ENCODE results near the gene ZNF691.

ZNF691 gene

DNA sequence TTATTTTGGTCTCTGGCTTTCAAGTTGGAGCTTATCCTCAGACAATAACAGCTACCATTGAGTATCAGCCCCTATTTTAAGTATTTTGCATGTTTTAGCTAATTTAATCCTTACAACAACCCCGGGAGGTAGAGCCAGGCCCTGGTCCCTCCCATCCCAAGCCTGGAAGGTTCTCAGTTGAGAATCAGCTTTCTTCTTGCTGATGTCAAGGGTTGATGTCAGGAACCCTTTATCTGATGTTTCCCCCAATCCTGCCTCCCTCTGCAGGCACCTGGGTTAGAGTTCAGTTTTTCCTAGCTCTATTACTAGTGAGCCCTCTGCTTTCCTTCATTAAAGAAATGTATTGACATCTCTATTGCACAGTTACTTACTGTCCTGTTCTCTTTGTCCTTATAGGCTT is 25.6 kb upstream of the ZNF691 start:
- Histone ChIP-seq H3K27me3 (ENCODE audit: insufficient read depth, low read length) (no peaks in the 10 kb centered on the region), H3K4me3 (ENCODE audit: low read depth, low read length, poor library complexity, severe bottlenecking) (no peak overlapping the region), H2AFZ (ENCODE audit: low read length) (no peak overlapping the region), H3K9me2 (ENCODE audit: low read depth, low read length) (no peaks in the 10 kb centered on the region), H3K9me3 (ENCODE audit: low read length) (no peaks in the 10 kb centered on the region), H3K4me2 (ENCODE audit: low read length) (no peak overlapping the region), H3K36me3 (ENCODE audit: insufficient read depth, low read length) (no peaks in the 10 kb centered on the region), H3K27ac (ENCODE audit: low read depth, low read length, poor library complexity, severe bottlenecking) (no peak overlapping the region), H4K20me1 (ENCODE audit: insufficient read depth, low read length) (no peaks in the 10 kb centered on the region), H3F3A (ENCODE audit: insufficient read depth, low read length) (no peaks in the 10 kb centered on the region), H3K4me1 (ENCODE audit: insufficient read depth, low read length, severe bottlenecking) (peaks cover 12% of the 10 kb centered on the region), H3K79me2 (ENCODE audit: insufficient read depth, low read length) (no peaks in the 10 kb centered on the region), H3K9ac (ENCODE audit: low read length) (no peak overlapping the region)
- no peak for TF ChIP-seq EZH2 (IDR thresholded peaks at IDR 0.05; ENCODE audit: borderline replicate concordance, low read length)

DNA sequence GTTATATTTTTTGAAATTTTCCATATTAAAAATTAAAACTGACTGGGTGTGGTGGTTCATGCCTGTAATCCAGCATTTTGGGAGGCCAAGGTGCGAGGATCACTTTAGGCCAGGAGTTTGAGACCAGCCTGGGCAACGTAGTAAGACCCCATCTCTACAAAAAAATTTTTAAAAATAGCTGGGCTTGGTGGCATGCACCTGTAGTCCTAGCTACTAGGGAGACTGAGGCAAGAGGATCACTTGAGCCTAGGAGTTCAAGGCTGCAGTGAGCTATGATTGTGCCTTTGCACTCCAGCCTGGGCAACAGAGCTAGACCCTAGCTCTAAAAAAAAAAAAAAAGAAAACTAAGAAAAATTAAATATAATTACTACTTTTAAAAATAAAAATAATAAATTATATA is 24.7 kb upstream of the ZNF691 start:
- Histone ChIP-seq H3K4me2 (ENCODE audit: low read length) (no peak overlapping the region), H3K27me3 (ENCODE audit: insufficient read depth, low read length) (no peaks in the 10 kb centered on the region), H3K9me2 (ENCODE audit: low read depth, low read length) (no peaks in the 10 kb centered on the region), H3K4me1 (ENCODE audit: insufficient read depth, low read length, severe bottlenecking) (peaks cover 4% of the 10 kb centered on the region), H3K79me2 (ENCODE audit: insufficient read depth, low read length) (no peaks in the 10 kb centered on the region), H3K36me3 (ENCODE audit: insufficient read depth, low read length) (no peaks in the 10 kb centered on the region), H3K9ac (ENCODE audit: low read length) (no peak overlapping the region), H3K27ac (ENCODE audit: low read depth, low read length, poor library complexity, severe bottlenecking) (no peak overlapping the region), H3K9me3 (ENCODE audit: low read length) (no peaks in the 10 kb centered on the region), H2AFZ (ENCODE audit: low read length) (no peak overlapping the region), H3K4me3 (ENCODE audit: low read depth, low read length, poor library complexity, severe bottlenecking) (no peak overlapping the region), H3F3A (ENCODE audit: insufficient read depth, low read length) (no peaks in the 10 kb centered on the region), H4K20me1 (ENCODE audit: insufficient read depth, low read length) (no peaks in the 10 kb centered on the region)
- TF ChIP-seq EZH2 (IDR thresholded peaks at IDR 0.05; ENCODE audit: borderline replicate concordance, low read length), result no peak
- TF ChIP-seq, protein P1, sequence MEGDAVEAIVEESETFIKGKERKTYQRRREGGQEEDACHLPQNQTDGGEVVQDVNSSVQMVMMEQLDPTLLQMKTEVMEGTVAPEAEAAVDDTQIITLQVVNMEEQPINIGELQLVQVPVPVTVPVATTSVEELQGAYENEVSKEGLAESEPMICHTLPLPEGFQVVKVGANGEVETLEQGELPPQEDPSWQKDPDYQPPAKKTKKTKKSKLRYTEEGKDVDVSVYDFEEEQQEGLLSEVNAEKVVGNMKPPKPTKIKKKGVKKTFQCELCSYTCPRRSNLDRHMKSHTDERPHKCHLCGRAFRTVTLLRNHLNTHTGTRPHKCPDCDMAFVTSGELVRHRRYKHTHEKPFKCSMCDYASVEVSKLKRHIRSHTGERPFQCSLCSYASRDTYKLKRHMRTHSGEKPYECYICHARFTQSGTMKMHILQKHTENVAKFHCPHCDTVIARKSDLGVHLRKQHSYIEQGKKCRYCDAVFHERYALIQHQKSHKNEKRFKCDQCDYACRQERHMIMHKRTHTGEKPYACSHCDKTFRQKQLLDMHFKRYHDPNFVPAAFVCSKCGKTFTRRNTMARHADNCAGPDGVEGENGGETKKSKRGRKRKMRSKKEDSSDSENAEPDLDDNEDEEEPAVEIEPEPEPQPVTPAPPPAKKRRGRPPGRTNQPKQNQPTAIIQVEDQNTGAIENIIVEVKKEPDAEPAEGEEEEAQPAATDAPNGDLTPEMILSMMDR (IDR thresholded peaks at IDR 0.05; ENCODE audit: low read length), result no peak

DNA sequence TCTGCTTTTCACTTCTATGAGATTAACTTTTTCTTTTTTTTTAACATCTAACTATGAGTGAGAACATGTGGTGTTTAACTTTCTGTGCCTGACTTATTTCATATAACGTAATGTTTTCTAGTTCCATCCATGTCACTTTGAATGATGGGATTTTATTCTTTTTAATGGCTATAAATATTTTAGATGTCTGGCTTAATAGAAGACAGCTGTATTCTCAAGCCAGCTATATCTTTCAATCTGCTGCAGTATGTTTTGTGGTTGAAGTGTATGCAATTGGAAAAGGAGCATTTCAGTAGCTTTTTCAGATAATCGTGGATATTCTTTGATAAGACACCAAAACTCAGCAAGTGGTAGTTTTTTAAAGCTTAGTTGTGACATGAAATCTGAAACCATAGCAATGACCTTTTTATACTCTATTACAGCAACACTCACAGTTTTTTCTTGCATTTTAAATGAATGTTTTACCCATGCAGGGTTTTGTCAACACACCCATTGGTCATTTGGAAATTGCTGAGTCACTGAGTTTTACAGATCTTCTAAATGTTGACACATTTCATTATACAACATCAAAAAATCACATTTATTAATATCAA is 23.5 kb upstream of the ZNF691 start:
- no peak overlapping the region for H3K9ac ChIP-seq (ENCODE audit: low read length)

More for the DNA sequence above, 23.5 kb upstream of the ZNF691 start:
- no peaks in the 10 kb centered on the region for H4K20me1 ChIP-seq (ENCODE audit: insufficient read depth, low read length)
- no peak overlapping the region for H3K4me2 ChIP-seq (ENCODE audit: low read length)
- no peaks in the 10 kb centered on the region for H3K79me2 ChIP-seq (ENCODE audit: insufficient read depth, low read length)
- no peak overlapping the region for H3K27ac ChIP-seq (ENCODE audit: low read depth, low read length, poor library complexity, severe bottlenecking)
- no peaks in the 10 kb centered on the region for H3K9me3 ChIP-seq (ENCODE audit: low read length)
- no peaks in the 10 kb centered on the region for H3K36me3 ChIP-seq (ENCODE audit: insufficient read depth, low read length)
- no peaks in the 10 kb centered on the region for H3K9me2 ChIP-seq (ENCODE audit: low read depth, low read length)
- no peaks in the 10 kb centered on the region for H3K27me3 ChIP-seq (ENCODE audit: insufficient read depth, low read length)
- no peaks in the 10 kb centered on the region for H3F3A ChIP-seq (ENCODE audit: insufficient read depth, low read length)
- H3K4me3 ChIP-seq (ENCODE audit: low read depth, low read length, poor library complexity, severe bottlenecking), result no peak overlapping the region
- no peak for TF ChIP-seq EZH2 (IDR thresholded peaks at IDR 0.05; ENCODE audit: borderline replicate concordance, low read length)
- TF ChIP-seq, protein P1 (IDR thresholded peaks at IDR 0.05; ENCODE audit: low read length), result no peak
- H3K4me1 ChIP-seq (ENCODE audit: insufficient read depth, low read length, severe bottlenecking), result no peaks in the 10 kb centered on the region
- no peak overlapping the region for H2AFZ ChIP-seq (ENCODE audit: low read length)

Measured in OCI-LY1 (cell line).